Measurements from ENCODE around the gene HOTAIR. TPM values are rescaled to one million over a fixed set of nuclear protein-coding genes. Genes with fewer than 3 reads are reported as not detected.

The HOTAIR gene
- total RNA-seq, 3 donors from 2014 or later (not counting 1 experiment from before 2014, with no cell fraction given), result not detected

- Mint-ChIP-seq H3K27ac (no peak overlapping the region), H3K27me3 (ENCODE audit: low read depth in 2 of 2) (peaks cover 74 to 84% of the 10 kb centered on the region in 2 donors)
- H3K9me3 ChIP-seq (ENCODE audit: control insufficient read depth, insufficient read depth, low read length), result peaks cover 5% of the 10 kb centered on the region
Observed at GRCh38 chr12:53958128-53958527, 16.6 kb downstream of the HOTAIR start.

GRCh38 chr12:53956914-53957536 lies 17.7 kb downstream of the HOTAIR start:
- H3K36me3 ChIP-seq (ENCODE audit: control insufficient read depth, insufficient read depth, low read length), result no peaks in the 10 kb centered on the region
- H3K4me1 ChIP-seq (ENCODE audit: control insufficient read depth, insufficient read depth, low read length), result peaks cover 40% of the 10 kb centered on the region
- H3K9me3 ChIP-seq (ENCODE audit: control insufficient read depth, insufficient read depth, low read length), result peaks cover 5% of the 10 kb centered on the region
- H3K36me3 Mint-ChIP-seq, result peaks cover 11% of the 10 kb centered on the region
- H3K27me3 Mint-ChIP-seq (ENCODE audit: low read depth in 2 of 2), result peaks cover 73 to 83% of the 10 kb centered on the region in 2 donors
- no peak overlapping the region for H3K4me3 Mint-ChIP-seq
- ATAC-seq (no peak), DNase-seq (no peak)
- no peak overlapping the region for H3K27ac Mint-ChIP-seq
- intact Hi-C loops (cut with micrococcal nuclease), result loop anchor here (5.0 kb wide), 2 partner anchors 40 to 325 kb away; partner anchors contain the start of genes CBX5 and HNRNPA1
- peaks cover 95% of the 10 kb centered on the region for H3K27me3 ChIP-seq (ENCODE audit: control insufficient read depth, insufficient read depth, low read length)
- H3K27ac ChIP-seq (ENCODE audit: low read length), result no peak overlapping the region
- H3K4me3 ChIP-seq (ENCODE audit: low read length), result no peak overlapping the region
- 9% methylated on average over 11 of the region's 11 CpGs for WGBS (ENCODE audit: insufficient coverage)
- TF ChIP-seq CTCF (IDR thresholded peaks at IDR 0.05), result no peak
- H3K9me3 Mint-ChIP-seq, result no peaks in the 10 kb centered on the region
- peaks cover 24 to 25% of the 10 kb centered on the region in 2 donors for H3K4me1 Mint-ChIP-seq

More at GRCh38 chr12:53958128-53958527, 16.6 kb downstream of the HOTAIR start:
- DNase-seq (no peak), ATAC-seq (no peak)
- no peak for TF ChIP-seq CTCF (IDR thresholded peaks at IDR 0.05)
- Histone ChIP-seq H3K4me1 (ENCODE audit: control insufficient read depth, insufficient read depth, low read length) (peaks cover 40% of the 10 kb centered on the region), H3K4me3 (ENCODE audit: low read length) (no peak overlapping the region), H3K36me3 (ENCODE audit: control insufficient read depth, insufficient read depth, low read length) (no peaks in the 10 kb centered on the region), H3K27ac (ENCODE audit: low read length) (no peak overlapping the region), H3K27me3 (ENCODE audit: control insufficient read depth, insufficient read depth, low read length) (peaks cover 95% of the 10 kb centered on the region)
- intact Hi-C loops (cut with micrococcal nuclease), result loop anchor here (5.0 kb wide), 2 partner anchors 39 to 324 kb away; partner anchors contain the start of genes CBX5 and HNRNPA1
- Mint-ChIP-seq H3K4me1 (peaks cover 25% of the 10 kb centered on the region in 2 donors), H3K9me3 (no peaks in the 10 kb centered on the region), H3K4me3 (no peak overlapping the region), H3K36me3 (peaks cover 11% of the 10 kb centered on the region)
- WGBS (ENCODE audit: insufficient coverage), result 25% methylated on average over 3 of the region's 3 CpGs

GRCh38 chr12:53956251-53956887 lies 18.4 kb downstream of the HOTAIR start:
- DNase-seq (peak in 1 of 2 donors; percentile 45), ATAC-seq (peak in 1 of 3 donors; percentile 38)
- Mint-ChIP-seq H3K27ac (no peak overlapping the region), H3K9me3 (no peaks in the 10 kb centered on the region), H3K36me3 (peaks cover 11% of the 10 kb centered on the region), H3K4me1 (peaks cover 24 to 25% of the 10 kb centered on the region in 2 donors), H3K27me3 (ENCODE audit: low read depth in 2 of 2) (peaks cover 76 to 77% of the 10 kb centered on the region in 2 donors), H3K4me3 (peak overlapping the region; percentile 13)
- WGBS (ENCODE audit: insufficient coverage), result 10% methylated on average over 24 of the region's 25 CpGs
- Histone ChIP-seq H3K9me3 (ENCODE audit: control insufficient read depth, insufficient read depth, low read length) (peaks cover 5% of the 10 kb centered on the region), H3K4me3 (ENCODE audit: low read length) (no peak overlapping the region), H3K27me3 (ENCODE audit: control insufficient read depth, insufficient read depth, low read length) (peaks cover 95% of the 10 kb centered on the region), H3K36me3 (ENCODE audit: control insufficient read depth, insufficient read depth, low read length) (no peaks in the 10 kb centered on the region), H3K27ac (ENCODE audit: low read length) (no peak overlapping the region), H3K4me1 (ENCODE audit: control insufficient read depth, insufficient read depth, low read length) (peaks cover 41% of the 10 kb centered on the region)
- intact Hi-C loops (cut with micrococcal nuclease), result loop anchor here (5.0 kb wide), 2 partner anchors 41 to 326 kb away; partner anchors contain the start of genes CBX5 and HNRNPA1
- TF ChIP-seq CTCF (IDR thresholded peaks at IDR 0.05), result no peak

Measured in natural killer cell (primary cell).